Stimulated activated CD8-positive, alpha-beta memory T cell treated with anti-CD3 and anti-CD28 coated beads, Interleukin-12 subunit alpha, Interleukin-12 subunit beta, amount 100 ng/mL, for 4 hours (primary cell): ENCODE measurements around the gene HCFC1.

Experiments used
- DNase-seq: peaks from one replicate; pipeline ENCODE4 v3.0.0-alpha.2; 2020; ENCODE audit warnings: low read depth

Gene HCFC1

GRCh38 chrX:153922932-153923857 is 48.4 kb downstream of the HCFC1 start:
- no peak for DNase-seq

DNA sequence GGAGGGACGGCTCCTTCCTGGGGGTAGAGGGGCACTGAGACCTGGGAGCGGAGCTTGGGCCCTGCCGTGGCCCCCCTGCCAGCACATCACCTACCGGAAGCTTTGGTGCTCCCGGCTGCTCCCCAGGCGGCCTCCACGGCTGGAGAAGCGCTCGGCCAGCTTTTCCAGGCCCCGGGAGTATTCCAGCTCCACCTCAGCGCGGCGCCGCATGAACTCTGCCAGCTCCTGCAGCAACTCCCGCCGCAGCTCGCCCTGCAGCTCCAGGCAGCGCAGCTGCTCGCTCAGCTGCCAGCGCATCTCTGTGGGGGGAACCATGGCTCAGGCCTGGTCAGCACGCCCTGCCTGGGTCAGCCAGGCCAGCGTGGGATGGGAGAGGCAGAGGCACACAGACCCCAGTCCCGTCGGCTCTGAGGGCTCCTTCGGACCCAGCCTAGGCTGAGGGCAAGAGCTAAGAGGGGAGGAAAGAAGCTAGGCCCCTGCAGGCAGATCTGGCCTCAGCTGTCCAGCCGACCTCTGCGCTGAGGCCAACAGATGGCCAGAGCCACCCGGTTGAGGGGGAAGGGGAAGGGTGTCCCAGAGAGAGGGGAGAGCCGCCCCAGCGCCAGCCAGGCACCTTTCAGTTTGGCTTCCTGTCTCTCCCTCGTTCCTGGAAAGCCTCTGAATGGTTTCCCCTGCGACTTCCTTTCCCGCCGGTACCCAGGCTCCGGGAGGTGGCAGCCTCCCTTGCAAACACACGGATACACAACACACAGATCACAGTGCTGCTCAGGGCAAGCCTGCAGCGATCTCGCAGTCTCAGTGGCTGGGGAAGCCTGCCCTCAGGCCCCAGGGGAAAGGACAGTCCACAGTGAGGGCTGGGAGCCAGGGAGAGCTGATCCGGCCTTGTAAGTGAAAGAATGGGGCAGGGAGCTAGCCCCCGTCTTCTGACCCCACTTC is 49.8 kb downstream of the HCFC1 start:
- DNase-seq: no peak

GRCh38 chrX:153921070-153921469 is 50.5 kb downstream of the HCFC1 start:
- no peak for DNase-seq

- no peak for DNase-seq
Measured at GRCh38 chrX:153920546-153920945, 51.1 kb downstream of the HCFC1 start.

DNA sequence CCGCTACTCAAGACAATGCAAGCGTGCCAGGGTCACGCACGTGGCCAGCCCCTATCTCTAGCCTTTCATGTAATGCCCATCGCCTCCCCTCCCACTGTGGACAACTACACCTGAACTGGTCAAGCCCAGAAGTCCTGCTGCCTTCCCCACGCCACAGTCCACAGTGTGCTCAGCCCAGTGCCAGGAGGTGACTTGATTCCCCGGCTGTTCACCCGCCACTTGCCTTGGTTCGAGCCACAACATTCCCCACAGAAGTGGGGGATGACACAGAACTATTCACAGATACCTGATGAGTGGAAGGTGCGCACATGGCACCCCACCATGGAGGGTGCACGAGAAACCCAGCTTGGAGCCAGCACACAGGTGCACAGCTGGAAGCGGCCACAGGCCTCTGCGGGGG is 52.3 kb downstream of the HCFC1 start:
- DNase-seq: no peak

DNA sequence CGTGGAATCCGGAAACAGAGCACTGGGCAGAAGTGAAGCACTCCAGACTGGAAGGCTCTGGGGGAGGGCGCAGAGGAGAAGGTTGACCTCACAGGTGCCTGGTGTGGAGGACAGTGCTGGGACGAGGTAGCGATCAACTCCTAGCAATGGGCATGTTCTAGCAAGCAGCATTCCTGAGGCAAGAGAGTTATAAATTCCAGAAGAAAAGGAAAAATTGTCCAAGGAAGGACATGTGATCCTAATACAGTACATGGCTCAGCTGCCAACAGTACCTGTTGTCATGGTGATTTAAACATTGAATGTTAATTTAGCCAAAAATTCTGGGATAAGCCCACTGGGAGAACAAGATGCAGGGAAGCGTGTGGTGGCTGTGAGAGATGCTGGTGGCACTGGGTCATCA is 53.7 kb downstream of the HCFC1 start:
- no peak for DNase-seq

DNA sequence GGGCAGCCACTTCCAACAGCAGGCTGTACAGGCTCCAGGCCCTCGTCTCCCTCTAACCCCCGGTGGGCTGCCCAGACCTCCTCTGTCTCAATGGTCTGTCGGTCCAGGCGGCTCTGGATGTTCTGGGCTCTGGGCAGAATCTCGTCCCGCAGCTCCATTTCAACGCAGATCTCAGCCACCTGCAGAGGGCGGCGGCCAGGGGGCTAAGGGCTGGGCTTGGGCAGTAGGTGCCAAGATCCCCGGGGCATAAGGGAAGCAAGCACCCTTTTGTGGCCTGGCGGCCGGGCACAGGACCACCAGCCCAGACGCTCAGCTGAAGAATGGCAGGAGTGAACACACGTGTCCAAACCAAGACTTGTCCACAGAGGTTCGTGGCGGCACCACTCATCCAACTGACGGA is 57.9 kb downstream of the HCFC1 start:
- DNase-seq: no peak

GRCh38 chrX:153913211-153913610 is 58.4 kb downstream of the HCFC1 start:
- no peak for DNase-seq

- no peak for DNase-seq
Measured at GRCh38 chrX:153911798-153912197, 59.8 kb downstream of the HCFC1 start.

GRCh38 chrX:153910446-153910845 is 61.2 kb downstream of the HCFC1 start:
- no peak for DNase-seq

DNA sequence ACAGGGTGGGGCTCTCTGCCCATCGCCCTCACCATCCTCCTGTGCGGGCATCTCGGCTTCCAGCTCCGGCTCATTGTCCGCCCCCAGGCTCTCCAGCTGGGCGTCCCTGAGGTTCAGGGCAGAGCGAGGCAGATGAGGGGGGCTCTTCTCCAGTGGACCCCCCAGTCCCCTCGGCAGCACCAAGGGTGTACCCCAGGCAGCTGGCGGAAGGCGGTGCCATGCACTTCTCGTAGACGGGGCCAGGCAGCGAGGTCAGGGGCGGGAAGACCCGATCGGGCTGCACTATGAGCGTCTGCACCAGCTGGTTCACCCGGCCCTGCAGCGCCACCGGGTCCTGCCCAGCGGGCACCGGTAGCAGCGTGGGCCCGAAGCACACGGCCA is 61.6 kb downstream of the HCFC1 start:
- no peak for DNase-seq

DNA sequence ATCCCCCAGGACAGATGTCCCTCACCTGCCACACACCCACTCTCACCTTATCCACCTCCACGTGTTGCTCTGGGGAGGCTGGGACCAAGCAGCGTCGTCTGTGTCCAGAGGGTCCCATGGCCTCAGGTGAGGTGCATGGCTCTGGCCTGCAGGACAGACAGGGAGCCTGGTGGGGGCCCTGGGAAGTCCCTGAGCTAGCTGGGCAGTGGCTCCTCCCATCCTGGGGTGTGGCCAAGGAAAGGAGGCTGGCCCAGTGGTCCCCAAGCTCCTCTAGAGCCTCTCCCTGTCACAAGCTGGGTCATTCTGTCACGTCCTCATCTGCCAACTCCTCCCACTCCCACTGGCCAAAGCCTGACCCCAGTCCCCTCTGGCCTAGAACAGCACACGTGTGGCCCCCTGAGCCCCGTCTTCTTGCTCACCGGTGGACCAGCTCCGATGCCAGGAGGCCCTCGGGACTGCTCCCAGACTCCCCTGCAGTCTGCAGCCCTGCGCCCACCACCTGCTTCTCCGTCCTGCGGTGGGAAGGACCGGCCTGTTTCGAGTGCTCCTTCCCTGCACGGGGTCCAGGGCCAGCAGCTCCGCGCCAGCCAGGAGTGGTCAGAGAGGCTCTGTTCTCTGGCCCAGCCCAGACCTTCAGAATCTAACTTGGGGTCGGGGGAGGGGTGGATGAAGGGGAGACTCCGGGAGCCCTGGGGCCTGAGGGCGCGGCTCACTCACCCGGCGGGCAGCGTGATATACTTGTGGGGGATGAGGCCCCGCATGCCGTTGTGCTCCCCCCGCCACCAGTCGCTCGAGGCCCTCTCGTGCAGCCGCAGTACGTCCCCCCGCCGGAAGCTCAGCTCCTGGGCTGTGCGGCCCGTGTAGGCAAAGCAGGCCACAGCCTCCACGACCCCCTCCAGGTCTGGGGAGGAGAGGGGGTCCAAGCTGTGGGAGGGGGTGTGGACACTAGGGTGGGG is 62.3 kb downstream of the HCFC1 start:
- DNase-seq: no peak

- no peak for DNase-seq
Measured at GRCh38 chrX:153908219-153908860, 63.3 kb downstream of the HCFC1 start.

- no peak for DNase-seq
Measured at GRCh38 chrX:153907456-153907855, 64.2 kb downstream of the HCFC1 start.

GRCh38 chrX:153906126-153906917 is 65.3 kb downstream of the HCFC1 start:
- DNase-seq: no peak

GRCh38 chrX:153905481-153906095 is 66.0 kb downstream of the HCFC1 start:
- DNase-seq: no peak

DNA sequence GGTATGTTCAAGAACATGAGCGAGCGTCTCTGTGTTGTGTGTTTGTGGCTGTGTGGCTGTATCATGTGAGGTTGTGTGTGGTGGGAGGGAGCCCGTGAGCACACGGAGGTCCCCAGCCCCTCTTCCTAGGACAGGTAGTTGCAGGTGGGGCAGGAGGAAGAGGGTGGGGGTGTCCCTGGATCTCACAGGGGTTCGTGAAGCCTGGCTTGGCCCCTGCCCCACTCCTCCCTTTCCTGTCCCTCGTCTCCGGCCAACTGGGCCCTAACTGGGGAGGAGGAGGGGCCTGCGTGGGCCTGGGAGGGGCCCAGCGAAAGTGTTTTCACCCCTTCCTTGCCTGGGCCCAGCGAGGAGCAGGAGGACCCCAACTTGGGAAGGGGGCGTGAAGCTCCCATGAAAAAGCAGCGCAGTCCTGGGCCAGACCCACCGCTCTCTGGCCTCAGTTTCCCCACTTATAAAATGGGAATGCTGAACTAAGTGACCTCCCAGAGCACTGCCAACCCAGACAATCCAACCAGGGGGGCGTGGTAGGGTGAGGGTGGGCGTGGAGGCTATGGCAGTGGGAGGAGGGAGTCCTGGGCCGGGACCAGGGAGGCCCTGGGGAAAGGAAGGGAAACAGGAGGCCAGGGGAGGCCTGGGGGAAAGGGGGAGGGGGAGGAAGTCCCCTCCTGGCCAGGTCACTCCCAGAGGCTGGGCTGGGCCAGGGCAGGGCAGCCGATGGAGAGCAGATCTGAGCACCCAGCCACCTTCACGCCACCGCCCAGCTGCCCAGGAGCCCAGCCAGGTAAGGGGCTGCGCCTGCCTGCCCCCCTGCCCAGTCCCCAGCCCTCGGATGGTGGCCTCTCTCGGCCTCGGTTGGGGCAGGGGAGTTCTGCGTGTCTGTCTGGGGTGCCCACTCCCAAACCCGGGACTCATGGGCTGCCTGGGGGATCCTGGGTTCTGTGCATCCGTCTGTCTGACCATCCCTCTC is 67.3 kb downstream of the HCFC1 start, which contains the start of gene AVPR2:
TSS of gene AVPR2 (plus strand) at position 683 of the 967 bp plus-strand sequence. CDS start 473 bp downstream, outside the sequence.
- no peak for DNase-seq

DNA sequence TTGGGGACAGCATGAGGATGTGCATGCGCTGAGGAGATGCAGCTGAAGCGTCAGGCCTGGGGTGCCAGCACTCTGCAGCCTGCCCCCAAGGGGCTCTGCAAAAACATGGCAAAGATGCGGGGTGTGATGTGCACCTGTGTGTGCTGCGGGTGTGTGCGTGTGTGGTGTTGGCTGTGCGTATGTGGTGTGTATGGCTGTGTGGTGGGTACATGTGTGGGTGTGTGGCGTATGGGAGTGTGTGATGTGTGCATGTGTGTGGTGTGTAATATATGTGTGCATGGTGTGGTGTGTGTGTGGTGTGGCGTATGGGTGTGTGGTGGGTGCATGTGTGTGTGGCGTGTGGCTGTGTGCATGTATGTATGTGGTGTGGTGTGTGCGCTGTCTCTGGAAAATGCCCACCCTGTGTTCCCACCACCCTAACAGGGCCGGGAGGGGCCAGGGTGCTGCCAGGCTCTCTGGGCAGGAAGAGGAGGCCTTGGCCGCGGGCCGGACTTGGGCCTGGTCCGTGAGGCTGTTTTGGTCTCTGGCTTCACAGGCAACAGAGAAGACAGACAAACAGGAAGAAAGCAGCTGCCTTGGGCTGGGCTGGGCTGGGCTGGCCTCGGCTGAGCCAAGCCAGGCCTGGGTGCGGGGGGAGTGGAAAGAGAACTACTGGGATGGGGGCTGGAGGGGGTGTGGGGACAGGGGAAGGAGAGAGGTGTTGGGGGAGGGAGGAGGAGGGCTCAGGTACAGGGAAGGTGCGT is 68.2 kb downstream of the HCFC1 start:
- no peak for DNase-seq
